ENCODE results near the gene CASR. TPM values are rescaled to one million over a fixed set of nuclear protein-coding genes. Genes with fewer than 3 reads are reported as not detected.

CASR gene, protein sequence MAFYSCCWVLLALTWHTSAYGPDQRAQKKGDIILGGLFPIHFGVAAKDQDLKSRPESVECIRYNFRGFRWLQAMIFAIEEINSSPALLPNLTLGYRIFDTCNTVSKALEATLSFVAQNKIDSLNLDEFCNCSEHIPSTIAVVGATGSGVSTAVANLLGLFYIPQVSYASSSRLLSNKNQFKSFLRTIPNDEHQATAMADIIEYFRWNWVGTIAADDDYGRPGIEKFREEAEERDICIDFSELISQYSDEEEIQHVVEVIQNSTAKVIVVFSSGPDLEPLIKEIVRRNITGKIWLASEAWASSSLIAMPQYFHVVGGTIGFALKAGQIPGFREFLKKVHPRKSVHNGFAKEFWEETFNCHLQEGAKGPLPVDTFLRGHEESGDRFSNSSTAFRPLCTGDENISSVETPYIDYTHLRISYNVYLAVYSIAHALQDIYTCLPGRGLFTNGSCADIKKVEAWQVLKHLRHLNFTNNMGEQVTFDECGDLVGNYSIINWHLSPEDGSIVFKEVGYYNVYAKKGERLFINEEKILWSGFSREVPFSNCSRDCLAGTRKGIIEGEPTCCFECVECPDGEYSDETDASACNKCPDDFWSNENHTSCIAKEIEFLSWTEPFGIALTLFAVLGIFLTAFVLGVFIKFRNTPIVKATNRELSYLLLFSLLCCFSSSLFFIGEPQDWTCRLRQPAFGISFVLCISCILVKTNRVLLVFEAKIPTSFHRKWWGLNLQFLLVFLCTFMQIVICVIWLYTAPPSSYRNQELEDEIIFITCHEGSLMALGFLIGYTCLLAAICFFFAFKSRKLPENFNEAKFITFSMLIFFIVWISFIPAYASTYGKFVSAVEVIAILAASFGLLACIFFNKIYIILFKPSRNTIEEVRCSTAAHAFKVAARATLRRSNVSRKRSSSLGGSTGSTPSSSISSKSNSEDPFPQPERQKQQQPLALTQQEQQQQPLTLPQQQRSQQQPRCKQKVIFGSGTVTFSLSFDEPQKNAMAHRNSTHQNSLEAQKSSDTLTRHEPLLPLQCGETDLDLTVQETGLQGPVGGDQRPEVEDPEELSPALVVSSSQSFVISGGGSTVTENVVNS
- total RNA-seq (2021) (not detected in 2 replicates), Bru-seq, nascent RNA (not detected), BruChase-seq, experiment 1, labeled RNA remaining after a 2-hour chase (not detected), BruChase-seq, experiment 2, labeled RNA remaining after a 6-hour chase (not detected)
- long read RNA-seq, result 0 reads

- Histone ChIP-seq H3K4me1 (ENCODE audit: insufficient read depth, low read length, poor library complexity, severe bottlenecking) (no peaks in the 10 kb centered on the region), H3K27me3 (replicated peaks; ENCODE audit: insufficient read depth, low read depth, low read length, poor library complexity) (peaks cover 91% of the 10 kb centered on the region), H3K9me3 (ENCODE audit: low read depth, low read length, poor library complexity, severe bottlenecking) (no peaks in the 10 kb centered on the region), H3K4me3 (ENCODE audit: low read depth, low read length, poor library complexity, severe bottlenecking) (peak within 1 kb of the TSS; percentile 18), H3K27ac (ENCODE audit: low read depth, low read length, poor library complexity, severe bottlenecking) (no peak within 1 kb of the TSS), H3K36me3 (ENCODE audit: insufficient read depth, low read length, poor library complexity, severe bottlenecking) (no peaks in the 10 kb centered on the region)
- ChIA-PET POLR2A (ENCODE audit: low non-redundant PET) (interaction anchor here (0.6 kb wide), 1 partner anchor 94 kb away, joined by 25 read pairs; no protein-coding TSS in a partner anchor), CTCF (no interaction called here)
- intact Hi-C loops (cut with micrococcal nuclease; ENCODE audit: unreplicated experiment), result no loop called here
- TF ChIP-seq EZH2 (IDR thresholded peaks at IDR 0.05; ENCODE audit: borderline replicate concordance, low read depth, low read length, poor library complexity, severe bottlenecking), result no peak
- TF ChIP-seq, protein P1, sequence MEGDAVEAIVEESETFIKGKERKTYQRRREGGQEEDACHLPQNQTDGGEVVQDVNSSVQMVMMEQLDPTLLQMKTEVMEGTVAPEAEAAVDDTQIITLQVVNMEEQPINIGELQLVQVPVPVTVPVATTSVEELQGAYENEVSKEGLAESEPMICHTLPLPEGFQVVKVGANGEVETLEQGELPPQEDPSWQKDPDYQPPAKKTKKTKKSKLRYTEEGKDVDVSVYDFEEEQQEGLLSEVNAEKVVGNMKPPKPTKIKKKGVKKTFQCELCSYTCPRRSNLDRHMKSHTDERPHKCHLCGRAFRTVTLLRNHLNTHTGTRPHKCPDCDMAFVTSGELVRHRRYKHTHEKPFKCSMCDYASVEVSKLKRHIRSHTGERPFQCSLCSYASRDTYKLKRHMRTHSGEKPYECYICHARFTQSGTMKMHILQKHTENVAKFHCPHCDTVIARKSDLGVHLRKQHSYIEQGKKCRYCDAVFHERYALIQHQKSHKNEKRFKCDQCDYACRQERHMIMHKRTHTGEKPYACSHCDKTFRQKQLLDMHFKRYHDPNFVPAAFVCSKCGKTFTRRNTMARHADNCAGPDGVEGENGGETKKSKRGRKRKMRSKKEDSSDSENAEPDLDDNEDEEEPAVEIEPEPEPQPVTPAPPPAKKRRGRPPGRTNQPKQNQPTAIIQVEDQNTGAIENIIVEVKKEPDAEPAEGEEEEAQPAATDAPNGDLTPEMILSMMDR (conservative IDR thresholded peaks at IDR 0.05; ENCODE audit: low read depth, low read length), result no peak
- BruUV-seq (replicated peaks), result no TSS peak
- no peak for DNase-seq (ENCODE audit: low spot score)
Observed at GRCh38 chr3:122183521-122183892, at the start of gene CASR. Gene CASR (plus strand): TSS chr3:122183668. CDS start chr3:122254190, 70,522 bp downstream.

- DNase-seq (ENCODE audit: low spot score), result no peak
- no peak overlapping the region for H3K4me3 ChIP-seq (ENCODE audit: low read depth, low read length, poor library complexity, severe bottlenecking)
- no peaks in the 10 kb centered on the region for H3K36me3 ChIP-seq (ENCODE audit: insufficient read depth, low read length, poor library complexity, severe bottlenecking)
- H3K4me1 ChIP-seq (ENCODE audit: insufficient read depth, low read length, poor library complexity, severe bottlenecking), result no peaks in the 10 kb centered on the region
- H3K27me3 ChIP-seq (replicated peaks; ENCODE audit: insufficient read depth, low read depth, low read length, poor library complexity), result no peaks in the 10 kb centered on the region
- TF ChIP-seq, protein P1 (conservative IDR thresholded peaks at IDR 0.05; ENCODE audit: low read depth, low read length), result no peak
- TF ChIP-seq EZH2 (IDR thresholded peaks at IDR 0.05; ENCODE audit: borderline replicate concordance, low read depth, low read length, poor library complexity, severe bottlenecking), result no peak
- intact Hi-C loops (cut with micrococcal nuclease; ENCODE audit: unreplicated experiment), result no loop called here
- CTCF ChIA-PET, result no interaction called here
- POLR2A ChIA-PET (ENCODE audit: low non-redundant PET), result no interaction called here
- no TSS peak for BruUV-seq (replicated peaks)
- H3K27ac ChIP-seq (ENCODE audit: low read depth, low read length, poor library complexity, severe bottlenecking), result no peak overlapping the region
- no peaks in the 10 kb centered on the region for H3K9me3 ChIP-seq (ENCODE audit: low read depth, low read length, poor library complexity, severe bottlenecking)
Observed at GRCh38 chr3:122146466-122146865, 37.0 kb upstream of the CASR start.

GRCh38 chr3:122148941-122149627, 34.4 kb upstream of the CASR start:
- no peak for TF ChIP-seq EZH2 (IDR thresholded peaks at IDR 0.05; ENCODE audit: borderline replicate concordance, low read depth, low read length, poor library complexity, severe bottlenecking)
- TF ChIP-seq, protein P1 (conservative IDR thresholded peaks at IDR 0.05; ENCODE audit: low read depth, low read length), result no peak
- no peaks in the 10 kb centered on the region for H3K4me1 ChIP-seq (ENCODE audit: insufficient read depth, low read length, poor library complexity, severe bottlenecking)
- no peak for DNase-seq (ENCODE audit: low spot score)
- no peak overlapping the region for H3K27ac ChIP-seq (ENCODE audit: low read depth, low read length, poor library complexity, severe bottlenecking)
- no peaks in the 10 kb centered on the region for H3K27me3 ChIP-seq (replicated peaks; ENCODE audit: insufficient read depth, low read depth, low read length, poor library complexity)
- H3K36me3 ChIP-seq (ENCODE audit: insufficient read depth, low read length, poor library complexity, severe bottlenecking), result no peaks in the 10 kb centered on the region
- ChIA-PET POLR2A (ENCODE audit: low non-redundant PET) (no interaction called here), CTCF (no interaction called here)
- H3K9me3 ChIP-seq (ENCODE audit: low read depth, low read length, poor library complexity, severe bottlenecking), result peaks cover 10% of the 10 kb centered on the region
- no TSS peak for BruUV-seq (replicated peaks)
- no peak overlapping the region for H3K4me3 ChIP-seq (ENCODE audit: low read depth, low read length, poor library complexity, severe bottlenecking)
- intact Hi-C loops (cut with micrococcal nuclease; ENCODE audit: unreplicated experiment), result no loop called here

All from A673 (cell line).